ENCODE measurements around the gene CDCP1. TPM values are rescaled to one million over a fixed set of nuclear protein-coding genes. Genes with fewer than 3 reads are reported as not detected.

CDCP1 gene
- total RNA-seq, 1 donor from 2014 or later, result 0.15 TPM

DNA sequence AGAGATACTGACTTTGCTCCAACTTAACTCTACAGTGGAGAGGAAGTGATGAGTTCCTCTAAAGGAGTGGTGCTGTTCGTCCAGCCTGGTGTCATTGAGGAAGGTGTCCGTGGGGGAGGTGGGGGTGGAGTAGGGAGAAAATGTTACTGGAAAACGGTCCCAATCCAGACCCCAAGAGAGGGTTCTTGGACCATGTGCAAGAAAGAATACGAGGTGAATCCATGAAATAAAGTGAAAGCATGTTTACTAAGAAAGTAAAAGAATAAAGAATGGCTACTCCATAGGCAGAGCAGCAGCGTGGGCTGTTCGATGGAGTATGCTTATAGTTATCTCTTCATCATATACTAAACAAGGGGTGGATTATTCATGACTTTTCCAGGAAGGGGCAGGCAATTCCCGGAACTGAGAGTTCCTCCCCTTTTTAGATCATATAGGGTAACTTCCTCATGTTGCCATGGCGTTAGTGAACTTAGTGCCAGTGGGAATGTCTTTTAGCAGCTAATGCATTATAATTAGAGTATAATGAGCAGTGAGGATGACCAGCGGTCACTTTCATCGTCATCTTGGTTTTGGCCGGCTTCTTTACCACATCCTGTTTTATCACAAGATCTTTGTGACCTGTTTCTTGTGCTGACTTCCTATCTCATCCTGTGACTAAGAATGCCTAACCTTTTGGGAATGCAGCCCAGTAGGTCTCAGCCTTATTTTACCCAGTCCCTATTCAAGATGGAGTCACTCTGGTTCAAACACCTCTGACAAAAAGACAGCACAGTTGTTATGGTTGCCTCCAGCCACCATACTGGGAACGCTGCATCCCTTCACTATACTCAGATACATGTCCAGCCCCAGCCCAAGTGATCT is 81.4 kb downstream of the CDCP1 start:
- H3K27ac Mint-ChIP-seq (ENCODE audit: unreplicated experiment), result no peak overlapping the region
- peaks cover 28% of the 10 kb centered on the region for H3K4me1 Mint-ChIP-seq (ENCODE audit: low read depth)
- peaks cover 2% of the 10 kb centered on the region for H3K27me3 Mint-ChIP-seq (ENCODE audit: low read depth)
- DNase-seq (ENCODE audit: low spot score), result no peak
- no peaks in the 10 kb centered on the region for H3K9me3 Mint-ChIP-seq (ENCODE audit: low read depth)
- no peak for TF ChIP-seq CTCF (IDR thresholded peaks at IDR 0.05)
- peaks cover 1% of the 10 kb centered on the region for H3K36me3 Mint-ChIP-seq (ENCODE audit: low read depth)
- no peak overlapping the region for H3K4me3 Mint-ChIP-seq (ENCODE audit: unreplicated experiment)

DNA sequence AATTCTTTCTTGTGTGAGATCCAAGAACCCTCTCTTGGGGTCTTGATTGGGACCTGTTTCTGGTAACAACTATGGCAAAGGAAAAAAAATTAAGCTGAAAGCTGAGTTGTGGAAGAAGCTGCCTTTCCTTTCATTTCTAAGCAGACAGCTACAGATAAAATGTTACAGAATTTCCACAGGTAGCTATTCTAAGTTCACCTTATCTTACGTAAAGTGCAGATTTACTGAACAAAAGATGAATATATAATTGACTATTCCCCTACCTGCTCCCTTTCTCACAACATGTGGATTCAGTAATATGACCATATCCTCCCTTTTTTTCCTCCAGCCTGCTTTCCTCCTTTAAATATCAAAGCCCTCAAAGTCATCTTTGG is 83.5 kb downstream of the CDCP1 start:
- Mint-ChIP-seq H3K9me3 (ENCODE audit: low read depth) (no peaks in the 10 kb centered on the region), H3K27ac (ENCODE audit: unreplicated experiment) (no peak overlapping the region), H3K27me3 (ENCODE audit: low read depth) (no peaks in the 10 kb centered on the region), H3K4me3 (ENCODE audit: unreplicated experiment) (no peak overlapping the region), H3K36me3 (ENCODE audit: low read depth) (no peaks in the 10 kb centered on the region), H3K4me1 (ENCODE audit: low read depth) (peaks cover 42% of the 10 kb centered on the region)
- no peak for TF ChIP-seq CTCF (IDR thresholded peaks at IDR 0.05)
- DNase-seq (ENCODE audit: low spot score), result no peak

DNA sequence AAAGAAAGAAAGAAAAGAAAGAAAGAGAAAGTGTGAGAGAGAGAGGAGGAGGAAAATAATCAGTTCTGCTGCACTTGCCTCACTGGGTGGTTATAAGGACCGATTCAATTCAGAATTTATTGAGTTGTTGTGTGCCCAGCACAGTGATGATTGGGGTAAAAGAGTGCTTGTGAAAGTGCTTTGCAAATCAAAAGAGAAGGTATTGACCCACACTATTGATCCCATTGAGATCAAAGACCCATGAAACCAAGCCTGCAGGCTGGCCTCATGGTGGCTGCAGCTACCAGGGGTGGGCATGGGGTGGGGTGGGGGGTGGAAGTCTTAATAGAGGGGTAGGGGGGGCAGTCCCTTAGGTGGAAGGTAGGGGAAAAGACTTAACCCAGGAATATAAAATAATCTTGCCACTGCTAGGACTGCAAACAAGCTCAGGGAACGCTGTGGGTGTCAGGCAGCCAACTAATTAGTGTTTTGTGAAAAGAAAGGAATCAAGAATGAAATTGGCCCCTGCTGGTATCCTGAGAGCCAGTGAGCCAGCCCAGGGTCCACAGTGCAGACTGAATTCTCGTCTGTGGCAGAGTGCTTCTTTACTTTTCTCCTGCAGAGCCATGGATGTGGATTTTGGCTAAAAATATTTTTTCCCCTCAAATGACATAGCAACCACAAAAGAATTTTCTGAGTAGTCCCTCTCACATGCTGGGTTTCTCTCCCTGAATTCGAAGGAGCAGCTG is 85.8 kb downstream of the CDCP1 start:
- Mint-ChIP-seq H3K4me3 (ENCODE audit: unreplicated experiment) (no peak overlapping the region), H3K27ac (ENCODE audit: unreplicated experiment) (peak overlapping the region; percentile 74), H3K36me3 (ENCODE audit: low read depth) (no peaks in the 10 kb centered on the region), H3K27me3 (ENCODE audit: low read depth) (no peaks in the 10 kb centered on the region), H3K4me1 (ENCODE audit: low read depth) (peaks cover 65% of the 10 kb centered on the region), H3K9me3 (ENCODE audit: low read depth) (no peaks in the 10 kb centered on the region)
- no peak for TF ChIP-seq CTCF (IDR thresholded peaks at IDR 0.05)
- DNase-seq (ENCODE audit: low spot score), result no peak

GRCh38 chr3:45059132-45059531 is 87.0 kb downstream of the CDCP1 start:
- H3K4me3 Mint-ChIP-seq (ENCODE audit: unreplicated experiment), result no peak overlapping the region
- H3K9me3 Mint-ChIP-seq (ENCODE audit: low read depth), result no peaks in the 10 kb centered on the region
- peaks cover 67% of the 10 kb centered on the region for H3K4me1 Mint-ChIP-seq (ENCODE audit: low read depth)
- TF ChIP-seq CTCF (IDR thresholded peaks at IDR 0.05), result no peak
- DNase-seq (ENCODE audit: low spot score), result no peak
- no peaks in the 10 kb centered on the region for H3K36me3 Mint-ChIP-seq (ENCODE audit: low read depth)
- H3K27ac Mint-ChIP-seq (ENCODE audit: unreplicated experiment), result peak overlapping the region; percentile 15
- H3K27me3 Mint-ChIP-seq (ENCODE audit: low read depth), result no peaks in the 10 kb centered on the region

DNA sequence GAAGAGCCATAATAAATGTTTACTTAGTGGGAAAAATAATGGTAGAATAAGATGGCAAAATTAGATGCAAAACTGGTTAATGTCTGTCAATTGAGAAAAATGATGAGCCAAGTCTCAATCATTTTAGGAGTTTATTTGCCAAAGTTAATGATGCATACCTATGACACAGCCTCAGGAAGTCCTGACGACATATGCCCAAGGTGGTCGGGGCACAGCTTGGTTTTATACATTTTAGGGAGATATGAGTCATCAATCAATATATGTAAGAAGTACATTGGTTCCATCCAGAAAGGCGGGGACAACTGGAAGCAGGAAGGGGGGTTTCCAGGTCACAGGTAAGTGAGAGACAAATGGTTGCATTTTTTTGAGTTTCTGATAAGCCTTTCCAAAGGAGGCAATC is 88.6 kb downstream of the CDCP1 start:
- no peaks in the 10 kb centered on the region for H3K36me3 Mint-ChIP-seq (ENCODE audit: low read depth)
- H3K9me3 Mint-ChIP-seq (ENCODE audit: low read depth), result no peaks in the 10 kb centered on the region
- no peak overlapping the region for H3K27ac Mint-ChIP-seq (ENCODE audit: unreplicated experiment)
- TF ChIP-seq CTCF (IDR thresholded peaks at IDR 0.05), result no peak
- DNase-seq (ENCODE audit: low spot score), result no peak
- peaks cover 74% of the 10 kb centered on the region for H3K4me1 Mint-ChIP-seq (ENCODE audit: low read depth)
- H3K4me3 Mint-ChIP-seq (ENCODE audit: unreplicated experiment), result no peak overlapping the region
- no peaks in the 10 kb centered on the region for H3K27me3 Mint-ChIP-seq (ENCODE audit: low read depth)

Measured in chondrocyte (in vitro differentiated cells).